Hepatocyte (in vitro differentiated cells): Measurements from ENCODE around the gene HLA-DMB.

Experiments used
- EZH2 ChIP-seq: fragments of 200-600 bp; sonication (generic); IDR thresholded peaks from 2 replicates; pipeline ENCODE4 v1.6.1; 2016; ENCODE audit warnings: antibody characterized with exemption, mild to moderate bottlenecking, borderline replicate concordance
- EZH2phosphoT487 ChIP-seq: fragments of 200-600 bp; sonication (generic); IDR thresholded peaks from one replicate; pipeline ENCODE4 v1.6.1; 2018; ENCODE audit warnings: antibody characterized with exemption, mild to moderate bottlenecking, low read depth, moderate library complexity; ENCODE audit not compliant: unreplicated experiment, severe bottlenecking
- TF ChIP-seq, protein P1 (sequence below): fragments of 200-600 bp; sonication (generic); IDR thresholded peaks from 2 replicates; pipeline ENCODE4 v1.5.1; 2016; ENCODE audit warnings: antibody characterized with exemption, mild to moderate bottlenecking; ENCODE audit not compliant: poor library complexity

DNA sequence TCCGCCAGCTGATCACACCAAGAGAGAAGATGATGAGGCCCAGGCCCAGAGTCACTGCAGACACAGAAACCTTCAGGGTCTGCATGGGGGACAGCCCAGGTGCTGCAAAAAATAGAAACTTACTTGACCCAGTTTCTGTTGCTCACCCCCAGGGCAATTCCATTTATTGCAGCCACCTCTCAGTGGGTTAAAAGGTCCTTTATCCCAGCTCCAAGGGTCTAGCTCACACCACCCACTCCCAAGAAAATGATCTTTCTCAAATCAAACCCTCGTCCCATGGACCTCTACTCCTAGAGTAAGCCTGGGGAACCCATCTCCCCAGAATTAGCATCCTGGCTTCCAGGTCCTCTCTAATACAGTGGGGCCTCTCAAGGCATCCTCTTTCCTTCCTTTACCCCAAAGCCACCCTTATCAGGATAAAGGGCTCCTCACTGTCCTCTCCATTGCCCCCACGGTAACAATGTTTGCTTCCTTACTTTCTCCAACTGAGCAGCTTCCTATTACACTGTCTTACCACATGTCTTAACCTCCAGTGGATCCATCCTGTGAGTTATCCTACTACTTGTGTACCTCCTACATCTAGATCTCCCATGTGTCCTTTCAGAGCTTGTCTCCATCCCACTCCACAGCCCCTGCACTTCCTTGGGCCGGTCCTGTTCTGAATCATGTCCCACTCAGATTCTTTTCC is 5.1 kb downstream of the HLA-DMB start:
- TF ChIP-seq, protein P1, sequence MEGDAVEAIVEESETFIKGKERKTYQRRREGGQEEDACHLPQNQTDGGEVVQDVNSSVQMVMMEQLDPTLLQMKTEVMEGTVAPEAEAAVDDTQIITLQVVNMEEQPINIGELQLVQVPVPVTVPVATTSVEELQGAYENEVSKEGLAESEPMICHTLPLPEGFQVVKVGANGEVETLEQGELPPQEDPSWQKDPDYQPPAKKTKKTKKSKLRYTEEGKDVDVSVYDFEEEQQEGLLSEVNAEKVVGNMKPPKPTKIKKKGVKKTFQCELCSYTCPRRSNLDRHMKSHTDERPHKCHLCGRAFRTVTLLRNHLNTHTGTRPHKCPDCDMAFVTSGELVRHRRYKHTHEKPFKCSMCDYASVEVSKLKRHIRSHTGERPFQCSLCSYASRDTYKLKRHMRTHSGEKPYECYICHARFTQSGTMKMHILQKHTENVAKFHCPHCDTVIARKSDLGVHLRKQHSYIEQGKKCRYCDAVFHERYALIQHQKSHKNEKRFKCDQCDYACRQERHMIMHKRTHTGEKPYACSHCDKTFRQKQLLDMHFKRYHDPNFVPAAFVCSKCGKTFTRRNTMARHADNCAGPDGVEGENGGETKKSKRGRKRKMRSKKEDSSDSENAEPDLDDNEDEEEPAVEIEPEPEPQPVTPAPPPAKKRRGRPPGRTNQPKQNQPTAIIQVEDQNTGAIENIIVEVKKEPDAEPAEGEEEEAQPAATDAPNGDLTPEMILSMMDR = no peak
- TF ChIP-seq EZH2 (no peak), EZH2phosphoT487 (no peak)
